H1 (cell line): ENCODE data around the gene KIF2C. TPM values are rescaled to one million over a fixed set of nuclear protein-coding genes. Genes with fewer than 3 reads are reported as not detected.

Source experiments
- JUND ChIP-seq: IDR thresholded peaks from 2 replicates; pipeline ENCODE4 v1.6.1; 2011; ENCODE audit warnings: mild to moderate bottlenecking, improper control_type of control experiment, low read length
- RNF2 ChIP-seq: fragments of 200-900, 300-1000 bp; sonication (generic); IDR thresholded peaks from 2 replicates; pipeline ENCODE4 v1.7.1; 2016; ENCODE audit warnings: borderline replicate concordance, low read depth, mild to moderate bottlenecking, antibody characterized with exemption, low read length; ENCODE audit not compliant: poor library complexity, severe bottlenecking; ENCODE audit errors: missing control alignments
- polyA plus RNA-seq, 7 experiments: library from polyadenylated mRNA; depleted of rRNA in 3 of 7; stranded (reverse) in 5 of 7; unstranded in 2 of 7; fragments of >200 nt in 5 of 7; fragments of 200-250 nt in 2 of 7; gene quantifications; 1 replicate in 5 of 7; 2 replicates in 1 of 7; 4 replicates in 1 of 7; pipeline versions ENCODE4 v1.2.1 to v1.2.3, GENCODE V29; 2011 to 2013; ENCODE audit warnings: missing spikeins in 2 of 7, mixed read lengths in 2 of 7
- total RNA-seq: library from RNA; stranded (reverse); fragmentation: NEBNext Ultra II Directional; extraction: Animal tissue kit (Norgen Biotek cat#: 25700); gene quantifications from 2 replicates; pipeline ENCODE4 v1.2.1, GENCODE V29; 2021

KIF2C gene
- total and polyA plus RNA-seq, 2 of the 8 experiments (the other 6 are each of a cell fraction or from before 2014, with no cell fraction given): 41.8 to 68.1 TPM

GRCh38 chr1:44724955-44725698, 14.5 kb upstream of the KIF2C start (continued):
- no peak for TF ChIP-seq RNF2
- TF ChIP-seq JUND: no peak
